CD14-positive monocyte (primary cell): ENCODE data around the gene HTR1B. TPM values are rescaled to one million over a fixed set of nuclear protein-coding genes. Genes with fewer than 3 reads are reported as not detected.
A peak's percentile ranks its signal among the peaks of the same experiment; 100 is the strongest.

ENCODE experiments used
- DNase-seq, 3 donors: peaks; one replicate each; pipeline ENCODE4 v3.0.0-alpha.2; 2011 to 2022
- H2AFZ ChIP-seq: 2 replicates; pipeline ENCODE4 v1.6.0; 2012; ENCODE audit warnings: mild to moderate bottlenecking, low read depth, low read length, inconsistent platforms; ENCODE audit not compliant: insufficient read depth, poor library complexity, severe bottlenecking
- H3K27ac ChIP-seq, 2 donors: 1 replicate in 1 of 2; 2 replicates in 1 of 2; pipeline ENCODE4 v1.5.1; 2012 to 2013; ENCODE audit warnings: low read length in 2 of 2, control low read depth in 1 of 2, inconsistent platforms in 1 of 2, low read depth in 1 of 2, mild to moderate bottlenecking in 1 of 2
- H3K27me3 ChIP-seq, 2 donors: one replicate each; pipeline versions ENCODE4 v1.6.0 to v1.6.1; 2011 to 2013; ENCODE audit warnings: low read length in 2 of 2; ENCODE audit not compliant: control insufficient read depth in 2 of 2, insufficient read depth in 2 of 2
- H3K36me3 ChIP-seq, 2 donors: replicated peaks in 1 of 2; 1 replicate in 1 of 2; 2 replicates in 1 of 2; pipeline versions ENCODE4 v1.5.1 to v1.6.1; 2012 to 2013; ENCODE audit warnings: low read length in 2 of 2, control low read depth in 1 of 2, inconsistent platforms in 1 of 2, mild to moderate bottlenecking in 1 of 2; ENCODE audit not compliant: insufficient read depth in 2 of 2, control insufficient read depth in 1 of 2
- H3K4me1 ChIP-seq, 2 donors: 1 replicate in 1 of 2; 2 replicates in 1 of 2; pipeline versions ENCODE4 v1.5.1 to v1.6.1; 2012 to 2013; ENCODE audit warnings: low read length in 2 of 2, control low read depth in 1 of 2, inconsistent platforms in 1 of 2, mild to moderate bottlenecking in 1 of 2, moderate library complexity in 1 of 2; ENCODE audit not compliant: insufficient read depth in 2 of 2, control insufficient read depth in 1 of 2
- H3K4me2 ChIP-seq: replicated peaks from 2 replicates; pipeline ENCODE3; 2012; ENCODE audit warnings: low read length, moderate library complexity, mild to moderate bottlenecking; ENCODE audit not compliant: poor library complexity, severe bottlenecking; ENCODE audit errors: extremely low read depth
- H3K4me3 ChIP-seq, 3 experiments: fragments of 200-600 bp in 1 of 3; sonication (generic) in 1 of 3; replicated peaks in 1 of 3; 1 replicate in 2 of 3; 2 replicates in 1 of 3; pipeline ENCODE4 v1.5.1; 2011 to 2013; ENCODE audit warnings: low read length in 3 of 3, mild to moderate bottlenecking in 3 of 3, control low read depth in 2 of 3, low read depth in 2 of 3, inconsistent platforms in 1 of 3, moderate library complexity in 1 of 3
- H3K79me2 ChIP-seq: 2 replicates; pipeline ENCODE4 v1.6.0; 2012; ENCODE audit warnings: mild to moderate bottlenecking, control low read depth, inconsistent platforms, low read length, moderate library complexity; ENCODE audit not compliant: insufficient read depth
- H3K9ac ChIP-seq: 2 replicates; pipeline ENCODE4 v1.6.0; 2017; ENCODE audit warnings: low read length, mild to moderate bottlenecking; ENCODE audit not compliant: insufficient read depth, poor library complexity, severe bottlenecking
- H3K9me3 ChIP-seq, 2 donors: replicated peaks in 1 of 2; 1 replicate in 1 of 2; 2 replicates in 1 of 2; pipeline versions ENCODE4 v1.5.1 to v1.6.1; 2012 to 2013; ENCODE audit warnings: low read length in 2 of 2, control low read depth in 1 of 2; ENCODE audit not compliant: control insufficient read depth in 1 of 2, insufficient read depth in 1 of 2
- H4K20me1 ChIP-seq: 2 replicates; pipeline ENCODE4 v1.6.0; 2012; ENCODE audit warnings: mild to moderate bottlenecking, low read length, control low read depth, moderate library complexity; ENCODE audit not compliant: insufficient read depth
- H3K27ac Mint-ChIP-seq, 7 donors: one replicate each; pipeline ENCODE4 v1.8.0; 2020; ENCODE audit warnings: mild to moderate bottlenecking in 7 of 7, mixed read lengths in 7 of 7, moderate library complexity in 6 of 7, inconsistent platforms in 2 of 7
- H3K27me3 Mint-ChIP-seq, 3 donors: one replicate each; pipeline ENCODE4 v1.8.0; 2021 to 2022; ENCODE audit warnings: low read depth in 3 of 3, mild to moderate bottlenecking in 3 of 3, mixed read lengths in 3 of 3, moderate library complexity in 3 of 3, inconsistent platforms in 1 of 3
- H3K36me3 Mint-ChIP-seq, 2 donors: one replicate each; pipeline ENCODE4 v1.8.0; 2020; ENCODE audit warnings: mixed read lengths in 2 of 2, inconsistent platforms in 1 of 2, mild to moderate bottlenecking in 1 of 2
- H3K4me1 Mint-ChIP-seq: one replicate; pipeline ENCODE4 v1.8.0; 2020; ENCODE audit warnings: mild to moderate bottlenecking, mixed read lengths
- H3K4me3 Mint-ChIP-seq, 2 donors: one replicate each; pipeline ENCODE4 v1.8.0; 2020; ENCODE audit warnings: mild to moderate bottlenecking in 2 of 2, mixed read lengths in 2 of 2, moderate library complexity in 1 of 2
- H3K9me3 Mint-ChIP-seq, 7 donors: one replicate each; pipeline ENCODE4 v1.8.0; 2020 to 2022; ENCODE audit warnings: mixed read lengths in 7 of 7, mild to moderate bottlenecking in 6 of 7, moderate library complexity in 6 of 7, inconsistent platforms in 2 of 7
- CTCF ChIP-seq: fragments of 200-600 bp; IDR thresholded peaks from one replicate; pipeline ENCODE4 v1.8.0; 2022; ENCODE audit warnings: antibody characterized with exemption, mild to moderate bottlenecking
- WGBS: methylation state at CpG from one replicate; pipeline ENCODE4 v1.1.5; 2013; ENCODE audit warnings: missing lambda C conversion rate; ENCODE audit not compliant: insufficient coverage; 5-methylcytosine and 5-hydroxymethylcytosine counted together
- intact Hi-C, 2 donors: fragments of 100-400 bp; cut with micrococcal nuclease; formaldehyde crosslinking; loops; one replicate each; pipeline versions ENCODE4 v1.15.0 to v1.15.1; 2023
- polyA plus RNA-seq, 3 donors: library from polyadenylated mRNA; depleted of rRNA in 1 of 3; unstranded in 2 of 3; stranded (reverse) in 1 of 3; fragments of 300-500 nt in 2 of 3; fragments of >200 nt in 1 of 3; fragmentation: Illumina TruSeq in 2 of 3; gene quantifications; 1 replicate in 2 of 3; 2 replicates in 1 of 3; pipeline ENCODE4 v1.2.3, GENCODE V29; 2012 to 2021

HTR1B gene
- polyA plus RNA-seq, 3 donors: not detected

- TF ChIP-seq CTCF: no peak
- Histone ChIP-seq H3K27me3 (peaks cover 55 to 74% of the 10 kb centered on the region in 2 donors), H2AFZ (no peak overlapping the region), H3K4me3 (peak overlapping the region in 1 of 3 experiments; percentile 21), H3K36me3 (no peaks in the 10 kb centered on the region), H4K20me1 (no peaks in the 10 kb centered on the region), H3K4me2 (peak overlapping the region; percentile 26), H3K9me3 (peaks cover 11 to 46% of the 10 kb centered on the region in 2 donors), H3K4me1 (peaks cover 18 to 24% of the 10 kb centered on the region in 2 donors), H3K79me2 (no peaks in the 10 kb centered on the region), H3K27ac (no peak overlapping the region), H3K9ac (no peak overlapping the region)
- peaks cover 8 to 42% (median 21%) of the 10 kb centered on the region in 7 donors for H3K9me3 Mint-ChIP-seq
- under 1% methylated on average over 53 of the region's 53 CpGs for WGBS
- H3K4me3 Mint-ChIP-seq: peak overlapping the region in 1 of 2 donors; percentile 96
- no peak for DNase-seq
- peaks cover 29% of the 10 kb centered on the region for H3K4me1 Mint-ChIP-seq
- intact Hi-C loops: no loop called here
- peaks cover 62 to 76% (median 69%) of the 10 kb centered on the region in 3 donors for H3K27me3 Mint-ChIP-seq
- peaks cover 0 to 12% of the 10 kb centered on the region in 2 donors for H3K36me3 Mint-ChIP-seq
- no peak overlapping the region for H3K27ac Mint-ChIP-seq
Measured at GRCh38 chr6:77463861-77464494, 687 bp upstream of the HTR1B start.

GRCh38 chr6:77462359-77463307 is 658 bp downstream of the HTR1B start:
- Histone ChIP-seq H3K9ac (no peak overlapping the region), H3K27me3 (peaks cover 55 to 66% of the 10 kb centered on the region in 2 donors)

More at GRCh38 chr6:77462359-77463307, 658 bp downstream of the HTR1B start:
- H3K4me3 ChIP-seq: peak overlapping the region in 1 of 3 experiments; percentile 21
- peaks cover 8 to 42% (median 21%) of the 10 kb centered on the region in 7 donors for H3K9me3 Mint-ChIP-seq
- TF ChIP-seq CTCF: no peak
- H3K79me2 ChIP-seq: no peaks in the 10 kb centered on the region
- 1% methylated on average over 55 of the region's 55 CpGs for WGBS
- intact Hi-C loops: no loop called here
- peak overlapping the region; percentile 54 to 73 for H3K4me3 Mint-ChIP-seq
- H3K27ac ChIP-seq: no peak overlapping the region
- H3K4me1 Mint-ChIP-seq: peaks cover 29% of the 10 kb centered on the region
- DNase-seq: no peak
- H3K36me3 ChIP-seq: no peaks in the 10 kb centered on the region
- H3K27me3 Mint-ChIP-seq: peaks cover 60 to 72% (median 65%) of the 10 kb centered on the region in 3 donors
- H3K9me3 ChIP-seq: peaks cover 11 to 46% of the 10 kb centered on the region in 2 donors
- no peaks in the 10 kb centered on the region for H4K20me1 ChIP-seq
- no peak overlapping the region for H2AFZ ChIP-seq
- no peak overlapping the region for H3K27ac Mint-ChIP-seq
- H3K4me1 ChIP-seq: peaks cover 18 to 24% of the 10 kb centered on the region in 2 donors
- peak overlapping the region; percentile 7 for H3K4me2 ChIP-seq
- peaks cover 0 to 12% of the 10 kb centered on the region in 2 donors for H3K36me3 Mint-ChIP-seq
